GM19193 (cell line): ENCODE measurements around the gene TMEM183A.
A peak's percentile ranks its signal among the peaks of the same experiment; 100 is the strongest.

Experiments
- POLR2A ChIP-seq: IDR thresholded peaks from 4 replicates; pipeline ENCODE4 v1.6.1; 2011; ENCODE audit not compliant: insufficient read depth, insufficient read length; ENCODE audit errors: extremely low read depth

The TMEM183A gene

DNA sequence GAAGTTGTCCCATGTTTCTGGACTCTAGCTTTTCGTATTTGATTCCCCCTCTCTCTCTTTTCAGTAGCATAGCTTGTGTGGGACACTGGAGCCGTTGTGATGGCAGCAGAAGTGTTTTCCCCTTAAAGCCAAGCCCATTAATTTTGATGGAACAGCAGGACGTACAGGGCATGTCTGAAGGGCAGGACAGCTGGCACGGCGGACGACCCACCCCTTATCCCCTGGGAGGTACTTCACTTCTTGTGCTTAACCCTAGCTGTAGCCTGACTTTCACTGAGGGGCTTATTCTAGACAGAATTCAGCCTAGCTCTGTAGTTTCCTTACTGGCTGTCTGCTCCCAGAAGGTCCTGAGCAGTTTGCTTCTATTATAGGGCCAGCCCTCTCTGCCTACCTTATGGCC, 10.5 kb downstream of the TMEM183A start:
- no peak for TF ChIP-seq POLR2A

- no peak for TF ChIP-seq POLR2A
Measured at GRCh38 chr1:203025686-203026030, 18.5 kb downstream of the TMEM183A start.

- peak; percentile 46 for TF ChIP-seq POLR2A
Measured at GRCh38 chr1:203026031-203026665, 19.0 kb downstream of the TMEM183A start, which contains the start of gene PPFIA4. PPFIA4 (plus strand) TSS chr1:203026491; CDS start chr1:203039009, 12,518 bp downstream.

- TF ChIP-seq POLR2A: no peak
Measured at GRCh38 chr1:203026666-203027663, 19.8 kb downstream of the TMEM183A start.

GRCh38 chr1:203028067-203028783, 21.1 kb downstream of the TMEM183A start:
- TF ChIP-seq POLR2A: no peak

- TF ChIP-seq POLR2A: no peak
Measured at GRCh38 chr1:203028784-203029553, 21.8 kb downstream of the TMEM183A start.

GRCh38 chr1:203031467-203031866, 24.3 kb downstream of the TMEM183A start:
- TF ChIP-seq POLR2A: no peak

- no peak for TF ChIP-seq POLR2A
Measured at GRCh38 chr1:203033287-203033686, 26.1 kb downstream of the TMEM183A start.

DNA sequence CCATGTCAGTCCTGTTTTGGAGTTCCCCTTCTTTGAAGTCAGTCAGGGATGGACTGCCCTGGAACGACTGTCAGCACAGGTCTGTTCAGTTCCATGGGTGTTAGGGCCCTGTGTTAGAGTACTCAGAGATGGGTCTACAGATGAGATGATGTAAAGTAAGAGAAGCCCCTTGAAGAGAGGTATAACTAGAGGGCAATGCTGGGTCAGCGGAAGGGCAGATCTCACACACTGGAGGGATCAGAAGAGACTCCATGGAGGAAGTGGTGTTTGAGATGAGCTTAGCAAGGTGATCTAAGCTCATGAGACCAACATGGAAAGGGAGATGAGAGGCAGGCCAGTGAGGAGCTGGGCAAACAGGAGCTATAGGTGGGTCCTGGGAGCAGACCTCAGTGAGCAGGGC, 26.7 kb downstream of the TMEM183A start:
- no peak for TF ChIP-seq POLR2A

DNA sequence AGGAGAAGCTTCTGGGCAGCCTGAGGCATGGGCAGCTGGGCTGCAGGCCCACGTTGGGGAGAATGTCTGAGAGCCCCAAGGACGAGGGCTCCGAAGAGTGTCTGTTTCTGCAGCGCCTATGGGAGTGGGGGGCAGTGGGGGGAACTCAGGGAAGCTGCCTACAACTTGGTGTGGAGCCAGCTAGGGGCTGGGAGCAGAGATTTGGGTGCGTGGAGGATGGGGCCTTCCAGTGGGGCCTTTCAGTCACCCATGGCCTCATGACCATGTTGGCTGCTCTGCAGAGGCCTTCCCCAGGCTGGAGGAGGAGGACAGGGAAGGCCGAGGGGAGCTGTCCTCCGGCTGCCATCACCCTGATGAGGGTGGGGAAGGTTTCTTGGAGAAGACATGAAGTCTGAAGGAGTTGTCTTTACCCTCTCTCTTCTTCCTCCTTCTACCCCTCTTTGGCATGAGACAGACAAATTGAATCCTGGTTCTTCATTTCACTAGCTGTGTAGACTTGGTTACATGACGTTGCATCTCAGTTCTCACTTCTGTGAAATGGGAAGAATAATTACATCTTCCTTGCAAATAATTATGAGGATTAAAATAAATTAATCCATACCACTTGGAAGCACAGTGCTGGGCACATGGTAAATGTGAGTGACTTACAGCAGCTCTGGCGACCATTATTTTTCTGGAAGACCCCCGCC, 27.4 kb downstream of the TMEM183A start:
- no peak for TF ChIP-seq POLR2A

DNA sequence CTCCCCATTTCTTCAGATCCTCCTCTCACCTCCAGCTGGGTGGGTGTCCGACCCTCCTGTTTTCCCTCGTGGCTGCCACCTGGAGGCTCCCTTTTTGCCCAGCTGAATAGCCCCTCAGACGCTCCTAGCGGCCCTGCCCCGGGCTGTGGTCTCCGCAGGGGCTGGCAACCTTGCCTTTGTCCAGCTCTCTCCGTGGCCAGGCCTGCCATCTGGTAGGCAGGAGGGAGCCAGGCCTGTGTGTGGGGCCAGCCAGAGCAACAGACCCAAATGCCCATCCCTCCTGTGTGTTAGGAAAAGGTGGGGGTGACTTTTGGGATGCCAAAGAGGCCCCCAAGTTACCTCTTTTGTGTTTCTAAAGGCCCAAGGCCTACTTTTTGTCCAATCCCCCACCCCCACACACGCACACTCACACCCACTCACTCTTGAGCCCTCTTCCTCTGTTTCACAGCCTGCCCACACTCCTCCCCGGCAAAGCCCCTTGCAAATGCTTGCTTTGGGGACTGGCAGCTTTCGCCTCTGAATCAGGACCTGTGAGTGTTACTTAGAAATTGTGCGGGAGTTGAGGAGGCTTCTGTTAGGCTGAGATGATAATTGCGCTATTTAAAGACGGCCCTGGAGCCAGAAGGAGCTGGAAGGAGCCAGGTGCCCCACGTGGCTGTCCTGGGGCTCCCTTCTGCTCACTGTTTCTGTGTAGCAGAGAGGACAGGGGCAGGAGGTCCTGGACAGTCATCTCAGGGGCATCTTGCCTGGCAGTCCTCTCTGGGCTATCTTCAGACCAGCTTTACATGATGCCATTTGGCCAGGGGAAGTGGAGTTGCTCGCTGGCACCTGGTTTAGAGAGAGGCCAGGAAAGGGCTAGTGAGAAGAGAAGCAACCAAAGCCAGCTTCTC, 28.2 kb downstream of the TMEM183A start:
- TF ChIP-seq POLR2A: no peak

DNA sequence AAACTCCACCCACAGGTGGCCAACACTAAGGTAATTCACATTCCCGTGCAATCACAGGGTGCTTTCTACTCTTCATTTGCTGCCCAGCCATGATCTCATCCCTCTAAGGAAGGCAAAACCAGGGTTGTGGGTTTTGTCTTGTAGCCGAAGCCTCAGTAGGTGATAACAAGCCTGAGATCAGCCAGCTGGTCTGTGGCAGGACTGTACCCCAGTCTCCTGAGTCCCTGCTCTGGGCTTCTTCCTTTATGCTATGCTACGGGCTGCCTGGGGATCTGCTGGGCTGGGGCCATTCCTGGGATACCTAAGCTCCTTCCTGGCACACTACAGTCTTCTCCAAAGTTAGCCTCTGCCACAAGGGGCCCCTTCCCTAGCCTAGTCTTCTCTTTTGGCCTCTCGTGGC, 29.0 kb downstream of the TMEM183A start:
- TF ChIP-seq POLR2A: no peak

GRCh38 chr1:203036537-203036936, 29.4 kb downstream of the TMEM183A start:
- no peak for TF ChIP-seq POLR2A
